ENCODE results near the gene ZC3H18.

DNA sequence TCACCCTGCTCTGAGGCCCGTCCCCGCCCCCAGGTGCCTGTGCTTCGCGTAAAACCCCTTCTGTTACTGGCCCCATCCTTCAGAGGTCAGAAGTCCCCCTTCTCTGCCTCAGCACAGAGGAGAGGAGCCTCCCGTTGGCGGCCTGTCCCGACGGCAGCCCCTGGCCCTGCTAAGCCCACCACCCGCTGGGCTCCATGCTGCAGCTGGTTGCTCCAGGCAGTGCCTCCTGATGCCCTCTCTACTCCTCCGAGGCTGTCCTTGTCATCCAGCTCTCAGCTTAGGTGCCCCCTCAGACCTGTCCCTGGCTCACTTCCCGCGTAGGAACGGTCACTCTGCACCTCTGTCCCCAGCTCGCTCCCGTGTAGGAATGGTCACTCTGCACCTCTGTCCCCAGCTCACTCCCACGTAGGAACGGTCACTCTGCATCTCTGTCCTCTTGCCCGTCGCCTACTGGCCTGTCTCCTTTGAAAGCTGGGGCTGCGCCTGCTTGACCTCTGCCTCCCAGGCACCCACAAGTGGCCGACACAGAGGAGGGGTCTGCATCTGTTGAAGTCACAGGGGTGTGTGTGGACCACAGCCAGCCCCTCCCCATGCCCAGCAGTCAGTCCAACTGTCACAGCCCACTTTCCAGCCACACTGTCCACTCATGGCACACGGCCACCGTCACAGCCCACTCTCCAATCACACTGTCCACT is 31.7 kb upstream of the ZC3H18 start:
- TF ChIP-seq, protein P1, sequence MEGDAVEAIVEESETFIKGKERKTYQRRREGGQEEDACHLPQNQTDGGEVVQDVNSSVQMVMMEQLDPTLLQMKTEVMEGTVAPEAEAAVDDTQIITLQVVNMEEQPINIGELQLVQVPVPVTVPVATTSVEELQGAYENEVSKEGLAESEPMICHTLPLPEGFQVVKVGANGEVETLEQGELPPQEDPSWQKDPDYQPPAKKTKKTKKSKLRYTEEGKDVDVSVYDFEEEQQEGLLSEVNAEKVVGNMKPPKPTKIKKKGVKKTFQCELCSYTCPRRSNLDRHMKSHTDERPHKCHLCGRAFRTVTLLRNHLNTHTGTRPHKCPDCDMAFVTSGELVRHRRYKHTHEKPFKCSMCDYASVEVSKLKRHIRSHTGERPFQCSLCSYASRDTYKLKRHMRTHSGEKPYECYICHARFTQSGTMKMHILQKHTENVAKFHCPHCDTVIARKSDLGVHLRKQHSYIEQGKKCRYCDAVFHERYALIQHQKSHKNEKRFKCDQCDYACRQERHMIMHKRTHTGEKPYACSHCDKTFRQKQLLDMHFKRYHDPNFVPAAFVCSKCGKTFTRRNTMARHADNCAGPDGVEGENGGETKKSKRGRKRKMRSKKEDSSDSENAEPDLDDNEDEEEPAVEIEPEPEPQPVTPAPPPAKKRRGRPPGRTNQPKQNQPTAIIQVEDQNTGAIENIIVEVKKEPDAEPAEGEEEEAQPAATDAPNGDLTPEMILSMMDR (IDR thresholded peaks at IDR 0.05) = no peak
- TF ChIP-seq POLR2A (IDR thresholded peaks at IDR 0.05) = no peak
- no peak for TF ChIP-seq EP300 (IDR thresholded peaks at IDR 0.05)

All from ovary (tissue), 3 donors.